Measurements from ENCODE around the gene ETNPPL.

The ETNPPL gene

GRCh38 chr4:108783665-108784463 lies 21.0 kb upstream of the ETNPPL start:
- in situ Hi-C loops (cut with HindIII; ENCODE audit: low sequenced_read_pairs), result no loop called here
- H3K4me3 ChIP-seq (ENCODE audit: low read depth, low read length), result no peak overlapping the region
- TF ChIP-seq CTCF (IDR thresholded peaks at IDR 0.05; ENCODE audit: low read depth, low read length, missing control alignments), result peak; percentile 33
- peak; percentile 6 for DNase-seq (ENCODE audit: low read depth)

- DNase-seq (ENCODE audit: low read depth), result no peak
- in situ Hi-C loops (cut with HindIII; ENCODE audit: low sequenced_read_pairs), result no loop called here
- no peak overlapping the region for H3K4me3 ChIP-seq (ENCODE audit: low read depth, low read length)
- TF ChIP-seq CTCF (IDR thresholded peaks at IDR 0.05; ENCODE audit: low read depth, low read length, missing control alignments), result no peak
Observed at GRCh38 chr4:108779958-108780357, 17.1 kb upstream of the ETNPPL start.

GRCh38 chr4:108777388-108777787 lies 14.5 kb upstream of the ETNPPL start:
- in situ Hi-C loops (cut with HindIII; ENCODE audit: low sequenced_read_pairs), result no loop called here
- H3K4me3 ChIP-seq (ENCODE audit: low read depth, low read length), result no peak overlapping the region
- no peak for TF ChIP-seq CTCF (IDR thresholded peaks at IDR 0.05; ENCODE audit: low read depth, low read length, missing control alignments)
- DNase-seq (ENCODE audit: low read depth), result no peak

GRCh38 chr4:108775921-108776320 lies 13.1 kb upstream of the ETNPPL start:
- TF ChIP-seq CTCF (IDR thresholded peaks at IDR 0.05; ENCODE audit: low read depth, low read length, missing control alignments), result no peak
- no peak for DNase-seq (ENCODE audit: low read depth)
- in situ Hi-C loops (cut with HindIII; ENCODE audit: low sequenced_read_pairs), result no loop called here

GRCh38 chr4:108774809-108775530 lies 12.1 kb upstream of the ETNPPL start:
- in situ Hi-C loops (cut with HindIII; ENCODE audit: low sequenced_read_pairs), result no loop called here
- no peak for TF ChIP-seq CTCF (IDR thresholded peaks at IDR 0.05; ENCODE audit: low read depth, low read length, missing control alignments)
- DNase-seq (ENCODE audit: low read depth), result no peak
- H3K4me3 ChIP-seq (ENCODE audit: low read depth, low read length), result no peak overlapping the region

More at GRCh38 chr4:108775921-108776320, 13.1 kb upstream of the ETNPPL start:
- H3K4me3 ChIP-seq (ENCODE audit: low read depth, low read length), result no peak overlapping the region

GRCh38 chr4:108772402-108772801 lies 9.5 kb upstream of the ETNPPL start:
- no peak for DNase-seq (ENCODE audit: low read depth)
- in situ Hi-C loops (cut with HindIII; ENCODE audit: low sequenced_read_pairs), result no loop called here
- TF ChIP-seq CTCF (IDR thresholded peaks at IDR 0.05; ENCODE audit: low read depth, low read length, missing control alignments), result no peak
- H3K4me3 ChIP-seq (ENCODE audit: low read depth, low read length), result no peak overlapping the region

All from astrocyte of the cerebellum (primary cell).